Ovary (tissue), 3 donors: Measurements from ENCODE around the gene MEI1.

Experiments used
- EP300 ChIP-seq: sonication (generic); formaldehyde crosslinking; IDR thresholded peaks from one replicate; pipeline ENCODE4 v1.6.1; 2017; ENCODE audit warnings: antibody characterized with exemption
- POLR2A ChIP-seq: fragments of 450-650 bp; IDR thresholded peaks from one replicate; pipeline ENCODE4 v1.6.1; 2017; ENCODE audit warnings: antibody characterized with exemption, mild to moderate bottlenecking, moderate library complexity
- TF ChIP-seq, protein P1 (sequence below), 3 donors: fragments of 450-650 bp in 2 of 3; fragments of 200-600 bp in 1 of 3; IDR thresholded peaks; one replicate each; pipeline versions ENCODE4 v1.5.1 to v1.8.0; 2016 to 2022; ENCODE audit warnings: antibody characterized with exemption in 3 of 3, mild to moderate bottlenecking in 1 of 3
- donor health status: DM: no; HTN: no; CAD: no.

- TF ChIP-seq, protein P1, sequence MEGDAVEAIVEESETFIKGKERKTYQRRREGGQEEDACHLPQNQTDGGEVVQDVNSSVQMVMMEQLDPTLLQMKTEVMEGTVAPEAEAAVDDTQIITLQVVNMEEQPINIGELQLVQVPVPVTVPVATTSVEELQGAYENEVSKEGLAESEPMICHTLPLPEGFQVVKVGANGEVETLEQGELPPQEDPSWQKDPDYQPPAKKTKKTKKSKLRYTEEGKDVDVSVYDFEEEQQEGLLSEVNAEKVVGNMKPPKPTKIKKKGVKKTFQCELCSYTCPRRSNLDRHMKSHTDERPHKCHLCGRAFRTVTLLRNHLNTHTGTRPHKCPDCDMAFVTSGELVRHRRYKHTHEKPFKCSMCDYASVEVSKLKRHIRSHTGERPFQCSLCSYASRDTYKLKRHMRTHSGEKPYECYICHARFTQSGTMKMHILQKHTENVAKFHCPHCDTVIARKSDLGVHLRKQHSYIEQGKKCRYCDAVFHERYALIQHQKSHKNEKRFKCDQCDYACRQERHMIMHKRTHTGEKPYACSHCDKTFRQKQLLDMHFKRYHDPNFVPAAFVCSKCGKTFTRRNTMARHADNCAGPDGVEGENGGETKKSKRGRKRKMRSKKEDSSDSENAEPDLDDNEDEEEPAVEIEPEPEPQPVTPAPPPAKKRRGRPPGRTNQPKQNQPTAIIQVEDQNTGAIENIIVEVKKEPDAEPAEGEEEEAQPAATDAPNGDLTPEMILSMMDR (IDR thresholded peaks at IDR 0.05): no peak
- no peak for TF ChIP-seq POLR2A
- no peak for TF ChIP-seq EP300
Measured at GRCh38 chr22:41668971-41669911, 30.1 kb upstream of the MEI1 start.
